ENCODE results near the gene CDC42EP4. TPM values are rescaled to one million over a fixed set of nuclear protein-coding genes. Genes with fewer than 3 reads are reported as not detected.
A peak's percentile ranks its signal among the peaks of the same experiment; 100 is the strongest.

CDC42EP4 gene, protein sequence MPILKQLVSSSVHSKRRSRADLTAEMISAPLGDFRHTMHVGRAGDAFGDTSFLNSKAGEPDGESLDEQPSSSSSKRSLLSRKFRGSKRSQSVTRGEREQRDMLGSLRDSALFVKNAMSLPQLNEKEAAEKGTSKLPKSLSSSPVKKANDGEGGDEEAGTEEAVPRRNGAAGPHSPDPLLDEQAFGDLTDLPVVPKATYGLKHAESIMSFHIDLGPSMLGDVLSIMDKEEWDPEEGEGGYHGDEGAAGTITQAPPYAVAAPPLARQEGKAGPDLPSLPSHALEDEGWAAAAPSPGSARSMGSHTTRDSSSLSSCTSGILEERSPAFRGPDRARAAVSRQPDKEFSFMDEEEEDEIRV
- 31.3 and 34.2 TPM in 2 replicates for total RNA-seq
- polyA plus RNA-seq, result 16.9 and 20.9 TPM in 2 replicates
- polyA plus RNA-seq (2012), result 24.2 and 28.9 TPM in 2 replicates
- 33.7 and 42.3 TPM in 2 replicates for polyA minus RNA-seq (ENCODE audit: low replicate concordance)

DNA sequence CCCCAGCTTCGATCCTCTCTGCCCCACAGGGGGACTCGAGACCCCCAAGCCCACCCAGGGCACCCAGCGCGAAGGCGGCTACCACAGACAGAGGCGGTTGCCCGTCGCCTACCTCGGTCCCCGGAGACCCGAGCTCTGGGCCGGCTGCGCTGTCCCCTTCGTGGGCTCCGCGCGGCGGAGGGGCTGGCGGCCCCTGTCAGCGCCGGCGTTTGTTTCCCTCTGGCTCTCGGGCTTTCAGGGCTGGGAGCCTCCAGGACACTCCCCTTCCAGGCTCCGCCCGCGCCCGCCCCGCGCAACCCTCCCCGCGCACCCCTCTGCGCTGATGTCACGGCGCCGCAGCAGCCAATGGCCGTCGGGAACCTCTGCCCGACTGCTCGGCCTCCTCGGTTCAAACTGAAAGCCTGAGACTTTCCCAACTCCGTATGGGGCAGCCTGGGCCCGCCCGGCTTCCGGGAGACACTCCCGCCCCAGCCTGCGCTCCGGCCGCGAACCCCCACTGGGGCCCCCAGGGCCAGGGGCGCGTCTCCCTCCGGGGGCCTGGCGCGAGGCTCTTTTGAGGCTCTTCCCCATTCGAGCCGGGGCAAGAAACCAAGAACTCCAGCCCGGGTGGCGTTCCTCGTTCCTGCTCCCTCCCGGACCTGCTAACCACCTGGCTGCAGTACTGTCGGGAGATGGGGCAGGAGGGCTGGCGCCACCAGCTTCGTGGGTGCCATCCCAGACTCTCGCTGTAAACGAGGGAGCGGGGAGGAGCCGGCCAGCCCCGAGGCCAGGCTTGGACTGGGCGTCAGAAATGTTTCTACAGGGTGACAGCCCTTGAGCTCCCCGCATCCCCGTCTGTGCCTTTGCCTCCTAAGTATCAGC is at the start of gene CDC42EP4:
TSS of gene CDC42EP4 (minus strand) at position 221 of the 861 bp plus-strand sequence. CDS start 25,501 bp downstream, outside the sequence.
- no peaks in the 10 kb centered on the region for H3K9me3 ChIP-seq (ENCODE audit: control insufficient read depth, insufficient read depth, low read depth, low read length)
- H4K20me1 ChIP-seq (ENCODE audit: control insufficient read depth, extremely low read depth, insufficient read depth, low read length), result no peaks in the 10 kb centered on the region
- peak within 1 kb of the TSS; percentile 96 for H3K27ac ChIP-seq (ENCODE audit: insufficient read depth, low read length)
- no peaks in the 10 kb centered on the region for H3K27me3 ChIP-seq (ENCODE audit: control insufficient read depth, insufficient read depth, low read length)
- no peaks in the 10 kb centered on the region for H3K36me3 ChIP-seq (ENCODE audit: control insufficient read depth, insufficient read depth, low read length)
- peaks cover 39% of the 10 kb centered on the region for H3K79me2 ChIP-seq (ENCODE audit: control insufficient read depth, insufficient read depth, low read length)
- H2AFZ ChIP-seq (ENCODE audit: low read length), result peak within 1 kb of the TSS; percentile 85
- H3K4me3 ChIP-seq (replicated peaks in 1 of 4; ENCODE audit: control extremely low read depth in 1 of 4, insufficient read depth in 1 of 4, low read depth in 3 of 4, low read length in 4 of 4), result peak within 1 kb of the TSS; percentile 78 to 100 (median 93)
- peak within 1 kb of the TSS; percentile 88 for H3K9ac ChIP-seq (ENCODE audit: insufficient read depth, low read length)
- peak; percentile 91 to 94 for DNase-seq (ENCODE audit: low read depth in 2 of 2)
- TF ChIP-seq, protein P1, sequence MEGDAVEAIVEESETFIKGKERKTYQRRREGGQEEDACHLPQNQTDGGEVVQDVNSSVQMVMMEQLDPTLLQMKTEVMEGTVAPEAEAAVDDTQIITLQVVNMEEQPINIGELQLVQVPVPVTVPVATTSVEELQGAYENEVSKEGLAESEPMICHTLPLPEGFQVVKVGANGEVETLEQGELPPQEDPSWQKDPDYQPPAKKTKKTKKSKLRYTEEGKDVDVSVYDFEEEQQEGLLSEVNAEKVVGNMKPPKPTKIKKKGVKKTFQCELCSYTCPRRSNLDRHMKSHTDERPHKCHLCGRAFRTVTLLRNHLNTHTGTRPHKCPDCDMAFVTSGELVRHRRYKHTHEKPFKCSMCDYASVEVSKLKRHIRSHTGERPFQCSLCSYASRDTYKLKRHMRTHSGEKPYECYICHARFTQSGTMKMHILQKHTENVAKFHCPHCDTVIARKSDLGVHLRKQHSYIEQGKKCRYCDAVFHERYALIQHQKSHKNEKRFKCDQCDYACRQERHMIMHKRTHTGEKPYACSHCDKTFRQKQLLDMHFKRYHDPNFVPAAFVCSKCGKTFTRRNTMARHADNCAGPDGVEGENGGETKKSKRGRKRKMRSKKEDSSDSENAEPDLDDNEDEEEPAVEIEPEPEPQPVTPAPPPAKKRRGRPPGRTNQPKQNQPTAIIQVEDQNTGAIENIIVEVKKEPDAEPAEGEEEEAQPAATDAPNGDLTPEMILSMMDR (conservative IDR thresholded peaks at IDR 0.05 in 1 of 2, IDR thresholded peaks at IDR 0.05 in 1 of 2; ENCODE audit: low read depth in 1 of 2, low read length in 2 of 2), result no peak
- TF ChIP-seq EZH2 (IDR thresholded peaks at IDR 0.05; ENCODE audit: low read length, missing control alignments), result no peak
- peak within 1 kb of the TSS; percentile 96 for H3K4me2 ChIP-seq (ENCODE audit: extremely low read depth, insufficient read depth, low read length)
- peaks cover 18% of the 10 kb centered on the region for H3K4me1 ChIP-seq (ENCODE audit: control insufficient read depth, extremely low read depth, insufficient read depth, low read length)

DNA sequence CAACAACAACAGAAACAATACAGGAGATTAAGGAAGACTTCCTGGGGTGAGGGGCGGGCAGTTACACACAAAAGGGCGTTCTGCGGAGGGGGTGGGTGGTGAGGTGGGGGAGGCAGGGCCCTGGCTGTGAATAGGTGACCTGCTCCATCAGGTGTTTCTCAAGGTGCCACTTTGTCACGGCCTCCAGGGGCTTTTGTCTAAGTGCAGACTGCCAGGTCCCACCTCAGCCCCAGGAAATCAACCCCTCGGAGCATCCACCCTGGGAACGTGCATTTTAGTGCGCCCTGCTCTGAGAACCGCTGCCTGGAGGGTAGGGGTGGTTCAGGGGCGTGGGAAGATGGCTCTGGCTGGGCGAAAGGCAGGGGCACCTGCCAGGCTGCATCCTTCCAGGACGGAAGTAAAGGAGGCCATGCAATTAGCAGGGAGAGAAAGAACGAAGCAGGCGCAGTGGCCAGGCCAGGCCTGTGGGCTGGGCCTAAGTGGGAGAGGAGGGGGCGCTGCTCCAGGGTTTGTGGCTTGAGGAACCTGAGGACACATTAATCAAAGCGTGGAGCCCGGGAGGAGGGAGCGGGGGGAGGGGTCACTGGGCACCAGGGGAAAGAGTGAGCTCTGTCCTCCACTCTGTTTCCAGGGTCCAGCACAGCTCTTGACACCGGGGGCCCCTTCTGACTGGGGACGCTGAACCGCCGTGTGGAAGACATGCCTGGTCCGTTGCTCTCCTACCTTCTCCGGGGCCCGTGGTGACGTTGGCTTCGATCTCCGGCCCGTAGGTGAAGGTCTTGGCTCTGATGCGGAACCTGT is 49.4 kb upstream of the CDC42EP4 start:
- TF ChIP-seq EZH2 (IDR thresholded peaks at IDR 0.05; ENCODE audit: low read length, missing control alignments), result no peak
- TF ChIP-seq, protein P1 (conservative IDR thresholded peaks at IDR 0.05 in 1 of 2, IDR thresholded peaks at IDR 0.05 in 1 of 2; ENCODE audit: low read depth in 1 of 2, low read length in 2 of 2), result no peak

More for the DNA sequence above, 49.4 kb upstream of the CDC42EP4 start:
- no peak overlapping the region for H3K4me2 ChIP-seq (ENCODE audit: extremely low read depth, insufficient read depth, low read length)
- no peaks in the 10 kb centered on the region for H4K20me1 ChIP-seq (ENCODE audit: control insufficient read depth, extremely low read depth, insufficient read depth, low read length)
- no peaks in the 10 kb centered on the region for H3K27me3 ChIP-seq (ENCODE audit: control insufficient read depth, insufficient read depth, low read length)
- no peaks in the 10 kb centered on the region for H3K36me3 ChIP-seq (ENCODE audit: control insufficient read depth, insufficient read depth, low read length)
- no peak overlapping the region for H3K4me3 ChIP-seq (replicated peaks in 1 of 4; ENCODE audit: control extremely low read depth in 1 of 4, insufficient read depth in 1 of 4, low read depth in 3 of 4, low read length in 4 of 4)
- H3K9me3 ChIP-seq (ENCODE audit: control insufficient read depth, insufficient read depth, low read depth, low read length), result no peaks in the 10 kb centered on the region
- H3K4me1 ChIP-seq (ENCODE audit: control insufficient read depth, extremely low read depth, insufficient read depth, low read length), result peaks cover 2% of the 10 kb centered on the region
- H3K9ac ChIP-seq (ENCODE audit: insufficient read depth, low read length), result no peak overlapping the region
- H3K79me2 ChIP-seq (ENCODE audit: control insufficient read depth, insufficient read depth, low read length), result no peaks in the 10 kb centered on the region
- no peak for DNase-seq (ENCODE audit: low read depth in 2 of 2)
- no peak overlapping the region for H3K27ac ChIP-seq (ENCODE audit: insufficient read depth, low read length)
- no peak overlapping the region for H2AFZ ChIP-seq (ENCODE audit: low read length)

Measured in fibroblast of lung (primary cell).